ENCODE results near the gene DNAH11. TPM values are rescaled to one million over a fixed set of nuclear protein-coding genes. Genes with fewer than 3 reads are reported as not detected.

Gene DNAH11
- total and polyA plus RNA-seq, 11 donors, result 0.04 to 0.98 (median 0.23) TPM

DNA sequence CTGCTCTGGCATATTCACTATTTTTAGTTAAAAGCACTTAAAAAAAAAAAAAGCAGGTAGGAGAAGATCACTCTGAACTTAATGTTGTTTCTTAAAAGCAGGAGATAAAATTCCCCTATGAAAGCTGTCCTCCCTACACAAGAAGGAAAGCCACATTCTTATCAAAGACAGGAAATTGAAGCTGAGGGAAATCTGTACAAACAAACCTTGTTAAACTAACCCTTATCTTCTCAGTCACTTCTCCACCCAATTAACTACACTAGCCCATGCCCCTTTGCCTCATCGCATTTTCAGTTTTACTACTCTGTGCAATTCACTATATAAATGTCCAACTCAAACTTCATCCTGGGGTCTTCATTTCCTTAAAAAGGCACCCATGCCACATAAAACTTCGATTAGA, 405.5 kb downstream of the DNAH11 start:
- 55 to 71% (median 66%) methylated on average over 2 of the region's 2 CpGs for WGBS, 4 donors

GRCh38 chr7:21948887-21949540, 406.2 kb downstream of the DNAH11 start:
- H3K9me3 ChIP-seq, result no peaks in the 10 kb centered on the region
- DNase-seq (no peak), ATAC-seq (no peak)
- intact Hi-C loops (cut with DNase I), result loop anchor here in 2 of 10 donors (5.0 to 10.0 kb wide), 2 partner anchors 53 to 54 kb away; no protein-coding TSS in a partner anchor
- TF ChIP-seq CTCF (IDR thresholded peaks at IDR 0.05) (no peak), POLR2A (IDR thresholded peaks at IDR 0.05) (no peak)
- no peak overlapping the region for H3K4me3 ChIP-seq
- no peaks in the 10 kb centered on the region for H3K36me3 ChIP-seq
- H3K4me1 ChIP-seq, result peaks cover 0 to 24% (median 7%) of the 10 kb centered on the region in 12 donors
- 48 to 54% (median 52%) methylated on average over 8 of the region's 8 CpGs for WGBS, 4 donors
- no peaks in the 10 kb centered on the region for H3K27me3 ChIP-seq
- H3K27ac ChIP-seq, result no peak overlapping the region

More for the DNA sequence above, 405.5 kb downstream of the DNAH11 start:
- peaks cover 0 to 20% (median 8%) of the 10 kb centered on the region in 12 donors for H3K4me1 ChIP-seq
- H3K4me3 ChIP-seq, result no peak overlapping the region
- TF ChIP-seq CTCF (IDR thresholded peaks at IDR 0.05) (no peak), POLR2A (IDR thresholded peaks at IDR 0.05) (no peak)
- no peaks in the 10 kb centered on the region for H3K27me3 ChIP-seq
- intact Hi-C loops (cut with DNase I), result loop anchor here in 2 of 10 donors (5.0 to 10.0 kb wide), 2 partner anchors 54 kb away; no protein-coding TSS in a partner anchor
- H3K27ac ChIP-seq, result no peak overlapping the region
- no peaks in the 10 kb centered on the region for H3K9me3 ChIP-seq
- H3K36me3 ChIP-seq, result no peaks in the 10 kb centered on the region
- DNase-seq (no peak), ATAC-seq (no peak)

Other genes with a start within 250 kb of the DNAH11 start
- gene SP4, start 115.0 kb upstream of the DNAH11 start, total RNA-seq, result 1 to 10 TPM; 5.4 to 8.9 (median 5.9) TPM
- gene SP4, start 115.0 kb upstream of the DNAH11 start, polyA plus RNA-seq, result 1 to 10 TPM; 1.5 to 3.1 TPM